HepG2 (cell line): Measurements from ENCODE around the gene METTL1. TPM values are rescaled to one million over a fixed set of nuclear protein-coding genes. Genes with fewer than 3 reads are reported as not detected.

Experiments used
- ATAC-seq: fragments of 200-7000 bp; cut with Tn5 transposase; 3 replicates; pipeline ENCODE4 v1.9.1; 2020; ENCODE audit warnings: mild to moderate bottlenecking, moderate library complexity
- BruUV-seq: library from RNA; stranded (reverse); fragments of 400-500 nt; replicated peaks from 2 replicates; lab custom pipeline; 2021; lab: Mats Ljungman, UMichigan
- CTCF ChIA-PET: fragments of 300-600 bp; formaldehyde crosslinking; extraction: SDS; loops from one replicate; lab custom pipeline; 2021; ENCODE audit warnings: low total read pairs, inconsistent platforms, low intra/inter-chr PET ratio; lab: Yijun Ruan, JAX
- POLR2A ChIA-PET: fragments of 350-600 bp; sonication (Branson Sonifier 250); formaldehyde crosslinking; loops from one replicate; lab custom pipeline; 2020; ENCODE audit warnings: antibody characterized with exemption, inconsistent platforms; lab: Yijun Ruan, JAX
- DNase-seq: peaks from one replicate; pipeline ENCODE4 v3.0.0-alpha.2; 2015; ENCODE audit warnings: low spot score
- FAIRE-seq: peaks from 3 replicates; lab custom pipeline; 2011; peaks lifted over from hg19 to GRCh38; lab: Jason Lieb, UNC
- H2AFZ ChIP-seq: one replicate; pipeline ENCODE4 v1.6.1; 2011; ENCODE audit warnings: low read length, inconsistent platforms
- H3K27ac ChIP-seq: fragments of 300-600 bp; 3 replicates; pipeline ENCODE4 v1.8.0; 2011; ENCODE audit warnings: mixed run types, mild to moderate bottlenecking, mixed read lengths, low read length, inconsistent platforms; ENCODE audit not compliant: insufficient read depth; ENCODE audit errors: extremely low read length
- H3K27me3 ChIP-seq, 2 experiments: fragments of 200-600 bp in 1 of 2; 2 replicates in 1 of 2; 3 replicates in 1 of 2; pipeline versions ENCODE4 v1.6.0 to v1.8.0; 2011; ENCODE audit warnings: low read length in 2 of 2, mild to moderate bottlenecking in 2 of 2, moderate library complexity in 2 of 2, inconsistent platforms in 1 of 2; ENCODE audit not compliant: insufficient read depth in 2 of 2, control insufficient read depth in 1 of 2
- H3K36me3 ChIP-seq, 2 experiments: fragments of 200-600 bp in 1 of 2; replicated peaks in 1 of 2; 2 replicates in 1 of 2; 3 replicates in 1 of 2; pipeline versions ENCODE4 v1.5.1 to v1.8.0; 2011; ENCODE audit warnings: low read length in 2 of 2, inconsistent platforms in 1 of 2; ENCODE audit not compliant: insufficient read depth in 2 of 2, control insufficient read depth in 1 of 2
- H3K4me1 ChIP-seq: 2 replicates; pipeline ENCODE4 v1.5.1; 2012; ENCODE audit warnings: low read length, inconsistent platforms; ENCODE audit not compliant: insufficient read depth
- H3K4me2 ChIP-seq: 2 replicates; pipeline ENCODE4 v1.6.0; 2011; ENCODE audit warnings: low read depth, low read length, inconsistent platforms
- H3K4me3 ChIP-seq, 3 experiments: fragments of 200-600 bp in 1 of 3; sonication (generic), shearing (Covaris generic) in 1 of 3; replicated peaks in 1 of 3; 2 replicates each; pipeline ENCODE4 v1.5.1; 2011 to 2016; ENCODE audit warnings: low read length in 3 of 3, inconsistent platforms in 2 of 3, low read depth in 2 of 3, mild to moderate bottlenecking in 2 of 3, control low read depth in 1 of 3, mixed read lengths in 1 of 3; ENCODE audit not compliant: insufficient read depth in 1 of 3
- H3K79me2 ChIP-seq: one replicate; pipeline ENCODE4 v1.6.1; 2011; ENCODE audit warnings: low read length, inconsistent platforms; ENCODE audit not compliant: insufficient read depth
- H3K9ac ChIP-seq: 2 replicates; pipeline ENCODE4 v1.6.0; 2011; ENCODE audit warnings: mild to moderate bottlenecking, low read depth, low read length, inconsistent platforms; ENCODE audit not compliant: insufficient read depth
- H3K9me3 ChIP-seq: 2 replicates; pipeline ENCODE4 v1.5.1; 2012; ENCODE audit warnings: mild to moderate bottlenecking, low read length
- H4K20me1 ChIP-seq: 2 replicates; pipeline ENCODE4 v1.6.0; 2011; ENCODE audit warnings: inconsistent platforms, mild to moderate bottlenecking, low read length, moderate library complexity; ENCODE audit not compliant: insufficient read depth
- CENPT ChIP-seq: sonication (generic); formaldehyde crosslinking; IDR thresholded peaks from 2 replicates; pipeline ENCODE4 v1.8.0; 2022; ENCODE audit warnings: low read depth, mild to moderate bottlenecking, moderate library complexity, missing genetic modification reagents
- MIER2 ChIP-seq: IDR thresholded peaks from 2 replicates; pipeline ENCODE4 v1.6.1; 2016; ENCODE audit warnings: missing biosample characterization, missing genetic modification reagents
- PITX1 ChIP-seq: sonication (generic); formaldehyde crosslinking; IDR thresholded peaks from 2 replicates; pipeline ENCODE4 v1.5.1; 2020; ENCODE audit warnings: mild to moderate bottlenecking, missing genetic modification reagents
- ZBTB44 ChIP-seq: sonication (generic); formaldehyde crosslinking; IDR thresholded peaks from 2 replicates; pipeline ENCODE4 v1.4.0; 2020; ENCODE audit warnings: missing genetic modification reagents
- ZFP91 ChIP-seq: sonication (generic); formaldehyde crosslinking; IDR thresholded peaks from 2 replicates; pipeline ENCODE4 v1.9.0; 2022; ENCODE audit warnings: missing genetic modification reagents, mild to moderate bottlenecking, borderline replicate concordance
- ZFX ChIP-seq: sonication (generic); formaldehyde crosslinking; IDR thresholded peaks from 2 replicates; pipeline ENCODE4 v1.4.0; 2020; ENCODE audit warnings: mild to moderate bottlenecking, low read depth, missing genetic modification reagents, moderate library complexity
- ZNF724P ChIP-seq: sonication (generic); formaldehyde crosslinking; IDR thresholded peaks from 2 replicates; pipeline ENCODE4 v1.8.0; 2022; ENCODE audit warnings: missing genetic modification reagents, borderline replicate concordance
- ZNF788 ChIP-seq: sonication (generic); formaldehyde crosslinking; IDR thresholded peaks from 2 replicates; pipeline ENCODE4 v1.5.0; 2020; ENCODE audit warnings: mild to moderate bottlenecking, missing genetic modification reagents, borderline replicate concordance
- ZSCAN9 ChIP-seq: IDR thresholded peaks from 2 replicates; pipeline ENCODE4 v1.6.1; 2016; ENCODE audit warnings: borderline replicate concordance
- WGBS: methylation state at CpG from one replicate; pipeline ENCODE4 v1.1.6; 2017; ENCODE audit warnings: low lambda C conversion rate; 5-methylcytosine and 5-hydroxymethylcytosine counted together
- in situ Hi-C: cut with HindIII; loops from 2 replicates; pipeline ENCODE4 v1.10.0; 2017; ENCODE audit warnings: low pct_unique_long_range_greater_than_20kb; ENCODE audit not compliant: extremely low pct_ligation_motif_present
- intact Hi-C: fragments of 100-400 bp; cut with micrococcal nuclease; formaldehyde crosslinking; loops from one replicate; pipeline ENCODE4 v1.10.0; 2022; ENCODE audit not compliant: unreplicated experiment
- polyA plus RNA-seq, 8 experiments: library from polyadenylated mRNA; depleted of rRNA in 3 of 8; stranded (reverse) in 7 of 8; unstranded in 1 of 8; fragments of >200 nt; fragmentation: Illumina TruSeq in 4 of 8; extraction: Trizol in 4 of 8; gene quantifications; 2 replicates each; pipeline versions ENCODE4 v1.2.1 to v1.2.3, GENCODE V29; 2011 to 2016; ENCODE audit warnings: low read depth in 4 of 8, missing spikeins in 1 of 8, mixed read lengths in 1 of 8; ENCODE audit not compliant: insufficient read depth in 1 of 8
- total RNA-seq, 5 experiments: library from RNA; depleted of rRNA; stranded (reverse); fragments of >200 nt; fragmentation: Illumina TruSeq; extraction: Trizol; gene quantifications; 2 replicates each; pipeline ENCODE4 v1.2.3, GENCODE V29; 2016; ENCODE audit warnings: low read depth in 1 of 5
- TF ChIP-seq, protein P1 (sequence below), 2 experiments: IDR thresholded peaks; 2 replicates each; pipeline ENCODE4 v1.6.1; 2011 to 2012; ENCODE audit warnings: low read length in 2 of 2, borderline replicate concordance in 1 of 2, low read depth in 1 of 2, mild to moderate bottlenecking in 1 of 2, moderate library complexity in 1 of 2

Gene METTL1
- total and polyA plus RNA-seq, 2 of the 13 experiments (the other 11 are each of a cell fraction or from before 2014, with no cell fraction given), result 34.7 to 36.9 TPM

GRCh38 chr12:57729321-57729844 is 42.5 kb downstream of the METTL1 start (continued):
- no peak for TF ChIP-seq PITX1 (CRISPR knock-in tag)
- no peak for TF ChIP-seq ZNF724P (CRISPR knock-in tag)
- no peak for TF ChIP-seq CENPT (CRISPR knock-in tag)
- no peak for TF ChIP-seq ZBTB44 (CRISPR knock-in tag)
- no peak for TF ChIP-seq ZNF788 (CRISPR knock-in tag)
- no peak for TF ChIP-seq ZFX (CRISPR knock-in tag)
- TF ChIP-seq, all 625 proteins: peak for 0

GRCh38 chr12:57727758-57728395 is 44.0 kb downstream of the METTL1 start:
- no peak overlapping the region for H2AFZ ChIP-seq
- BruUV-seq, result no TSS peak
- peak; percentile 87 for TF ChIP-seq MIER2 (CRISPR knock-in tag)
- TF ChIP-seq ZFP91 (CRISPR knock-in tag), result 0 out of 2 replicates have a peak, but pooled peaks have one; percentile 16
- TF ChIP-seq ZSCAN9, result no peak
- TF ChIP-seq, protein P1, sequence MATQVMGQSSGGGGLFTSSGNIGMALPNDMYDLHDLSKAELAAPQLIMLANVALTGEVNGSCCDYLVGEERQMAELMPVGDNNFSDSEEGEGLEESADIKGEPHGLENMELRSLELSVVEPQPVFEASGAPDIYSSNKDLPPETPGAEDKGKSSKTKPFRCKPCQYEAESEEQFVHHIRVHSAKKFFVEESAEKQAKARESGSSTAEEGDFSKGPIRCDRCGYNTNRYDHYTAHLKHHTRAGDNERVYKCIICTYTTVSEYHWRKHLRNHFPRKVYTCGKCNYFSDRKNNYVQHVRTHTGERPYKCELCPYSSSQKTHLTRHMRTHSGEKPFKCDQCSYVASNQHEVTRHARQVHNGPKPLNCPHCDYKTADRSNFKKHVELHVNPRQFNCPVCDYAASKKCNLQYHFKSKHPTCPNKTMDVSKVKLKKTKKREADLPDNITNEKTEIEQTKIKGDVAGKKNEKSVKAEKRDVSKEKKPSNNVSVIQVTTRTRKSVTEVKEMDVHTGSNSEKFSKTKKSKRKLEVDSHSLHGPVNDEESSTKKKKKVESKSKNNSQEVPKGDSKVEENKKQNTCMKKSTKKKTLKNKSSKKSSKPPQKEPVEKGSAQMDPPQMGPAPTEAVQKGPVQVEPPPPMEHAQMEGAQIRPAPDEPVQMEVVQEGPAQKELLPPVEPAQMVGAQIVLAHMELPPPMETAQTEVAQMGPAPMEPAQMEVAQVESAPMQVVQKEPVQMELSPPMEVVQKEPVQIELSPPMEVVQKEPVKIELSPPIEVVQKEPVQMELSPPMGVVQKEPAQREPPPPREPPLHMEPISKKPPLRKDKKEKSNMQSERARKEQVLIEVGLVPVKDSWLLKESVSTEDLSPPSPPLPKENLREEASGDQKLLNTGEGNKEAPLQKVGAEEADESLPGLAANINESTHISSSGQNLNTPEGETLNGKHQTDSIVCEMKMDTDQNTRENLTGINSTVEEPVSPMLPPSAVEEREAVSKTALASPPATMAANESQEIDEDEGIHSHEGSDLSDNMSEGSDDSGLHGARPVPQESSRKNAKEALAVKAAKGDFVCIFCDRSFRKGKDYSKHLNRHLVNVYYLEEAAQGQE (IDR thresholded peaks at IDR 0.05; ENCODE audit: borderline replicate concordance in 1 of 2, low read depth in 1 of 2, low read length in 2 of 2), result peak; percentile 74 to 91
- TF ChIP-seq, all 625 proteins: peak for 3
- no peak overlapping the region for H3K9ac ChIP-seq
- ChIA-PET POLR2A (no interaction called here), CTCF (no interaction called here)
- 67% methylated on average over 17 of the region's 21 CpGs for WGBS
- FAIRE-seq (no peak), ATAC-seq (no peak), DNase-seq (no peak)
- no peak overlapping the region for H3K4me3 ChIP-seq
- H3K4me2 ChIP-seq, result no peak overlapping the region
- H3K27me3 ChIP-seq, result peaks cover 2 to 33% of the 10 kb centered on the region in 2 experiments; a peak in 4 of 5 replicates
- no peaks in the 10 kb centered on the region for H3K36me3 ChIP-seq
- in situ Hi-C loops, result no loop called here
- H4K20me1 ChIP-seq, result no peaks in the 10 kb centered on the region
- intact Hi-C loops, result no loop called here
- no peaks in the 10 kb centered on the region for H3K9me3 ChIP-seq
- H3K79me2 ChIP-seq, result no peaks in the 10 kb centered on the region
- no peak overlapping the region for H3K27ac ChIP-seq
- 0 out of 2 replicates have a peak, but pooled peaks cover 4% of the 10 kb centered on the region for H3K4me1 ChIP-seq
